ENCODE measurements around the gene CGB3.

DNA sequence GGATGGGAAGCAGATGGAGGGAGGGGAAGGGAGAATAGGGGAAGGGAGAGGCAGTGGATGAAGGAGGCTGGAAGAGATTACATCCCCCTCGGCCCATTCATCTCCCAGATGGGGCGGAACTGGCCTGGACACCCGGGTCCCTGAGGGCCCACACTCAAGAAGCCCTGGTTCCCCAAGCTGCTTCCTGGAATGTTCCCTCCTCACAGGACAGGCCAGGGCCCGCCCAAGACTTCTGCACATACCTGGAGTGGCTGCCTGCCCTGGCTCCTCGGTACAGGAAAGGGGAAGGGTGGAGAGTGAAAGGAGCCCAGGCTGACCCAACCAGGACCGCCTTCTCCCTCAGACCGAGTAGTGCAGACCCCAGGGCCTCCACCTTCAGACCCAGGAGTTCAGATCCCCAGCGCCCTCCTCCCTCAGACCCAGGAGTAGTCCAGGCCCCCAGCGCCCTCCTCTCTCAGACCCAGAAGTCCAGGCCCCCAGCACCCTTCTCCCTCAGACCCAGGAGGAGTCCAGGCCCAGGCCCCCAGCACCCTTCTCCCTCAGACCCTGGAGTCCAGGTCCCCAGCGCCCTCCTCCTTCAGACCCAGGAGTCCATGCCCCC, 40.0 kb upstream of the CGB3 start:
- TF ChIP-seq POLR2A (IDR thresholded peaks at IDR 0.05; ENCODE audit: low read depth, low read length) (no peak), TAF1 (IDR thresholded peaks at IDR 0.05; ENCODE audit: borderline replicate concordance, low read depth, low read length) (no peak), CTCF (IDR thresholded peaks at IDR 0.05 in 2 of 3, conservative IDR thresholded peaks at IDR 0.05 in 1 of 3; ENCODE audit: control insufficient read depth in 2 of 3, extremely low read depth in 1 of 3, insufficient read depth in 1 of 3, low read depth in 3 of 3, low read length in 3 of 3) (no peak), BRCA1 (IDR thresholded peaks at IDR 0.05; ENCODE audit: low read depth, low read length) (no peak), CHD4 (IDR thresholded peaks at IDR 0.05) (no peak), EZH2 (IDR thresholded peaks at IDR 0.05; ENCODE audit: borderline replicate concordance, control insufficient read depth, low read depth, low read length) (no peak), RCOR1 (conservative IDR thresholded peaks at IDR 0.05; ENCODE audit: low read depth, low read length) (no peak), ZNF207 (IDR thresholded peaks at IDR 0.05; ENCODE audit: borderline replicate concordance) (no peak), ZSCAN29 (IDR thresholded peaks at IDR 0.05) (no peak), MAX (IDR thresholded peaks at IDR 0.05; ENCODE audit: low read depth, low read length) (no peak), E2F4 (IDR thresholded peaks at IDR 0.05; ENCODE audit: low read depth, low read length) (no peak), CREM (IDR thresholded peaks at IDR 0.05; ENCODE audit: low read depth) (no peak)

Measured in GM12878 (cell line).